Germinal center (tissue), 1 donor: Measurements from ENCODE around the gene RLN1.
"Not testable (repeated sequence)": the region's sequence is repeated elsewhere in the genome, so short reads cannot be mapped to it uniquely, and the experiment has no call there.

Experiments used
- DNase-seq: peaks from one replicate; pipeline ENCODE4 v3.0.0; 2012; ENCODE audit warnings: mixed read lengths, low spot score

The RLN1 gene, protein sequence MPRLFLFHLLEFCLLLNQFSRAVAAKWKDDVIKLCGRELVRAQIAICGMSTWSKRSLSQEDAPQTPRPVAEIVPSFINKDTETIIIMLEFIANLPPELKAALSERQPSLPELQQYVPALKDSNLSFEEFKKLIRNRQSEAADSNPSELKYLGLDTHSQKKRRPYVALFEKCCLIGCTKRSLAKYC

DNA sequence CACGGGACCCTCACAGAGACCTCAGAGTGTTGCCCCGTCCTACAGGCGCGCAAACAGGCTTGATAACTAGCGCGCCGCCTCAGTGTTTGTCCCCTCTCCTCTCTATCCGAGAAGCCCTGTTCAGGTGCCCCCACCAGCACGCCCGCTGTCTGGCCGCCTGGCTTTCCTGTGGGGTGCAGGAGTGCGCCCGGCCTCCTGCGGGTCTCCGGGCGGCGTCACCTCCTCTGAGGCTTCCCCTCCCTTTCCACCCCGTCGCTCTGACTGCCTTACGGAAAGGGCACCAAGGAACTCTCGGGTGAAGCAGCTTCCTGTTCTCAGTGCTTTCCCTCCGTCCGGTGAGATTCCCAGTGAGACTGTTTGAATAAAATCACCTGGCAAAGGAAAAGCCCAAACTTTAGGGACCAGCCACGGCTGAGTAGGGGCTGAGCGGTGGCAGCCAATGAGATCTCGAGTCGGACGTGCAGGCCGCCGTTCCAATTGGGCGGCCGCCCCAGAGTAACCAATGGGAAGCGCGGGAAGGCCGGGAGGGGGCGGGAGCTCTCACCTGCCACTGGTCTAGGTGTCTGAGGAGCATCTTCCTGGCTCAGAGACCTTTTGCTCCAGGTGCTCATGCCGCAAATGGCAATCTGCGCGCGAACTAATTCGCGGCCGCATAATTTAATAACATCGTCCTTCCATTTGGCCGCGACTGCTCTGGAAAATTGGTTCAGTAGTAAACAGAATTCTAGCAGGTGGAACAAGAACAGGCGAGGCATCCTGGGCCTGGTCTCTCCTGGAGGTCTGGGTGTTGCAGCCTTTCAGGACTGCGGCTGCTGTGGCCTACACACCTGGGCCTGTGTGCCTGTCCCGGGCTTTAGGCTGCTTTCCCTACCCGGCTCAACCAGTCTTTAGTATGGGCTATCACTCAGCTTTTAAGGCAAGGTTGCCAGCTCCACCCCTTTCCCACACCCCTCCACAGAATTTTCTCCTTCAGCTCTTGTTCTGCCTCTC is at the start of gene RLN1:
Gene RLN1, minus strand, starts transcription at position 885 of the 990 bp plus-strand sequence. Its CDS starts 130 bp downstream, at position 755.
- peak; percentile 6 for DNase-seq

DNA sequence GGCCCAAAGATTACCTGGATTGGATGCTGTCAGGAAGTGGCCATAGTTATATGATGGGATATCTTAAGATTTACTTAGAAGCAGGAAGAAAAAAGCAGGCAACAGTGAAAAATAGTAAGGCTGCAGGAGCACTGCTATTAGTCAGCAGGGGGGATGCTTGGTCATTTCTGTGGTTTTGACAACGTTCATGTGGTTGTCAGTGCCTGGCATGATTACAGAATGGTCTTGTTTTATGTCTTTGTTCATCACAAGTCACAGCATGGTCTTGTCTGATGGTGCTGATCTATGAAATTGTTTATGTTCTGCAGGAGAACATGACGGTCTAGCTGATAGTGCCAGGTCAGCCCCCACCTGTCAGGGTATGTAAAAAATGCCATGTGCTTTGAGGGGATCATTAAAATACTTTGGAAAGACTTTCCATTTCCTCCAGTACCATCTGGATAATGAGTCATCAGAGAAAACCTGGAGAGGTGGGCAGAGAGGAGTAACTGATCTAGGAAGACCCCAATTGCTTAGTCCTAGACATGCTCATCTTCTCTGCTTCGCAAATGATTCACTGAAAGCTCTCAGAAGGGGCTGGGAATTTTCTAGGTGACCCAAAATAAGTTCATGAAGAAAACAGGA is 49.5 kb upstream of the RLN1 start:
- DNase-seq = no peak

DNA sequence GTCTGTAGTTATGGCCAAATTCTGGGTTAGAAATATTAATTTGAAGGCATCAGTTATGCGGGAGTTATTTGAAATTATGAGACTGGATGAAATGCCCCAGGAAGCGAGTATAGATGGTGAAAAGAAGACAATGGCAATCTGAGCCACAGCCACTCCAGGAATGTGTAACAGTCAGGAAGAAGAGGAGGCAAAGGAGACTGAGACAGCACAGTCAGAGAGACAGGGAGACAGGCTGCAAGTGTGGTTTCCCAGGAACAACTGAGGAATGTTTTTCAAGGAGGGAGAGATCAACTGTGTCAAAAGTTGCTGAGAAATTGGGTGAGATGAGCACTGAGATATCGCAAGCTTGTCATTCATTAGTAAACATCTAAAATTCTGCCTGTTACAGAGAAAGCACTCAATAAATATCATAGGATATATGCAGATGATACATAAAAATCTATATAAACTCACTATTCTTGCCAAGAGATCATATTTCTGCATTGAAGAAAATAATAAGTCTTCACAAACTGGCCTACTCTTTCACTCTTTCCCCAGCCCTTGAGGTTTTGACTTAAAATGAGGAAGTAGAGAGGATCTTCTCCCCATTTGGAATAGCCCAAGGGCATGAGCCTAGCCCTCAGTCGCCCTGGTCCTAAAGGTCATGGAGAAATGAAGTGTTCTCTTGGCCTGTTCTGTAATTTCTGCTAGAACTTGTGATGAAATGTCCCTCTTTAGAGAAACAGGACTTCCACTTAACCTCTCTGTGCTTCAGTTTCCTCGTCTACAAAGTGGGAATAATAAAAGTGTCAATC is 48.5 kb upstream of the RLN1 start:
- DNase-seq = no peak

DNA sequence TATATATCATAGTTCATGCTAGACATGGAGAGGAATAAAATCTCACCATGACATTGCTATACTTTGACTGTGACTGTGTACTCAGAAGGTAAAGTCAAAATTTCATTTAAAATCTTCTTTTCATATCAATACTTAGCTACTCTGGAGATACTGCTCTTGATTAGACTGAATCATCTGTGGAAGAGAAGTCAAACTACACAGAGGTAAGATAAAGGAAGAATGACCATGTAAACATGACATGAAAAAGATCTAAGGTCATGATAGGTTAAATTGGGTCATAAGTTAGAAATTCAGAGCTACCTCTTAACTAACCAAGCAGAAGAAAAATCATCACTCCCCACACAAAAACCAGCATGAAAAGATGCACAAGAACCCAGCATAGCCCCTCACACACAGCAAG is 44.8 kb upstream of the RLN1 start:
- no peak for DNase-seq

DNA sequence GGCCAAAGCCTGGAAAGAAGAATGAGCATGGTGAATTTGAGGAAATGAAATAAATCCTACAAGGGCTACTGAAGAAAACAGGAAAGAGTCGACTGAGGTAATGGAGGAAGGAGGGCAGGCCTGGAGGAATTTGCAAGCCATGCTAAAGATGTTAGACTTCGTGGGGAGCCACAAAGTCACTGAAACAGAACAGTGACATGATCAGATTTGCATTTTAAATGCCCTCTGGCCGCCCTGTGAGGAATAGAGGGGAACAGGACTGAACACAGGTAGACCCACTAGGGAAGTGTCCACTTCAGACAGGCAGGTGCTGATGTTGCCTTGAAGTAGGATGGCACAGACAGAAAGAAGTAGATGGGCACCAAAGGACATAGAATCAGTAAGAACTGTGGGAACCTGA is 42.8 kb upstream of the RLN1 start:
- no peak for DNase-seq

DNA sequence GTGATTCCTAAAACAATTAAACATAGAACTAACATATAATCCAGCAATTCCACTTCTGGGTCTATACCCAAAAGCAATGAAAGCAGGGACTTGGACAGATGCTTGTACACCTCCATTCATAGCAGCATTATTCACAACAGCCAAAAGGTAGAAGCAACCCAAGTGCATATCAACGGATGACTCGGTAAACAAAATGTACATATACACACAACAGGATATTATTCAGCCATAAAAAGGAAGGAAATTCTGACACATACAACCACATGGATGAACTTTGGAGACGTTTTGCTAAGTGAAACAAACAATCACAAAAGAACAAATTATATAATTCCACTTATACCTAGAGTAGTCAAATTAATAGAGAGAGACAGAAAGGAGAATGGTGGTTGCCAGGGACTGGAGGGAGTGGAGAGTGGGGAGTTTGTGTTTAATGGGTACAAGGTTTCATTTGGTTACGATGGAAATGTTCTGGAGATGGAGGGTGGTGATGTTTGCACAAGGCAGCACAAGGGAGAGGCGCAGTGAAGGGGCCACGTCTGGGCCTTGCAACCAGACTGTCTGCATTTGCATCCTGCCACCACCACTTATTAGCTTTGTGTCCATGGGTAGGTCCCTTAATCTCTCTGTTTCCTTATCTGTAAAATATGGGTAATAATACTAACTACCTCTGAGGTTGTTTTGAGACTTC is 36.3 kb upstream of the RLN1 start:
- no peak for DNase-seq

DNA sequence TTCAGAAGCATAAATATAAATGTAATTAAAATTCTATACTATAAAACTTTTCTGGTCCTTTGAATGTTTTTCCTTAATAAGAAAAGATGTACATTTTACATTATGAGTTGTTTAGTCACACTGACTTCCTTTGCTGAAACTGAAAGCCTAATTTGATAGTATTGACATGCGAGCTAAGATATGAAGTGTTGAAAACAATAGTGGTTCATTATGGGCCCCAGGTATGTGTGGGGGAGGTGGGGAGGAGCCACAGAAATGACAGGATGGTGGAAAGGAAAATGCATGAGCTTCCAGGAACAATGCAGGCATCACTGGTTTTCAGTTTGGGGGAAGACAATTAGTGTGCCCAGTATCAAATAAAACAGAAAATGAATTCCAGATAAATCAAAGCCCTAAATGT is 35.4 kb upstream of the RLN1 start:
- DNase-seq = no peak

DNA sequence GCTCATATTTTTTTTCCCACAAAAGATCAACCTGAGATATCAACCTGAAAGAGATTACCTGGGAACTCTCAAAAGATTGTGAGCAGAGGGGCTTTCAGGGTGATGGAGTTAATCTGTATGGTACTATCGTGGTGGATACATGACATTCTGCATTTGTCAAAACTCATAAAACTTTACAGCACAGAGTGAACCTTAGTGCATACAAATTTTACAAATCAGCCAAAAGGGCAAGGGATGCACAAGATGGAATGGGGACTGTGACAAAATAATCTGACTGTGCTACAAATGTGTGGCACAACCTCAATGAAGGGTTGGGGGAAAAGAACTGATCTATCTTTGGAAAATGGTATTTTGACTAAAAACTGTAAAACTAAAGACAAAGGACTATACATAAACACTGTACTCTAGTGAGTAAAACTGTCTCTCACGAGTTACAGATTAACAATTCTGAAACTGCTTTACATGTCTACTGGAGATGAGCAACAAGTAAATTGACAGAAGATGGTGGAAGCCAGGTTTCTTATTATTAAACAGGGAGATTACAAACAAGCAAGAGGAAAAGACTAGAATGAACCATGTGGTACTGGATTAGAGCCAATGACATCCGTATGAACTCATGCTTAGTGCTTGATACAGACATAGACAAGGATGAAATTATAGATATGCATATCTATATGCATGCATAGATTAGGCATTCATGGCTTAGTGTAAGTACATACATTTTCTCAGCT is 24.8 kb upstream of the RLN1 start:
- no peak for DNase-seq

DNA sequence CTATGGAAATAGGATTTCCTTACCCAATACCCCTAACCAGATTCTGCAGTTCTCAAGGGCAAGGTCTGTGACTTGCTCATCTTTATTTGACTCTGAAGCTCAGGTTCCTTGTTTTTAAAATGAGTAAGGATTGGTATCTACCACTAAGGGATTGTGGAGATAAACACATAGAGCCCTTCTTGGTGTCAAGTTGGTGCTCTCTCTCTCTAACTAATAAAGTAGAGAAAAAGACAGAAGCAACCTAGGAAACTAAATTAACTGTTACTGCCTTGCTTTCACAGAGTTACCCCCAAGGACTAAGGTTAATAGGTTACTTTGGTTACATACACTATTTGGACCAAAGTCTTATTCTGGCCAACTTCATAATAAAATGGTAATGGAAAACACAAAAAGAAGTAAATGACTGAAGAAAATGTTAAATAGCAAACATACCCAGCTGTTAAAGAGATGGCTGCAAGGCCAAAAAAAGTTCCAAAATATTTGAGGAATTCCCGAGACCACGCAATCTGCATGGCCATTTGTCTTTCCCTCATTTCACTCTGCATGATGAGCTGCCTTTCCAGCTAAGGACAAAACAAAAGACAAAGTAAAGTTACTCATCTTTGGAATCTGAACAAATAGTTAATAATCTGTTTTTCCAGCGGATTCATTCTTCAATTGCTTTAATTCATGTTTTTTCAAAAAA is 21.8 kb upstream of the RLN1 start:
- no peak for DNase-seq

DNA sequence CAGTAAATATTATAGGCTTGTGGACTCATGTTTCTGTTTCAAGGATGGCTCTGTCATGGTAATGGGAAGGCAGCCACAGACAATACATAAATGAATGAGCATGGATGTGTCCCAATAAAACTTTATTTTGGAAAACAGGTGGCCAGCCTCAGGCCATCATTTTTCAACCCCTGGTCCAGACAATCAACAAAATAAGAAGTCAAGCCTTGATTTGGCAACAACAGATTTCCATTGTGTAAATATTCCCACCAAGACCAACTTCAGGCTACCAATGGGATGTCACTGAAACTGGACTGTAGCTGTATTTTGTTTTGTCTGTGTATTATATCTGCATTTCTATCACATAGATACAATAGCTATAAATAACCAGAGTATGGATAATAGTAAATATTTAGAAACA is 20.7 kb upstream of the RLN1 start:
- DNase-seq = no peak

DNA sequence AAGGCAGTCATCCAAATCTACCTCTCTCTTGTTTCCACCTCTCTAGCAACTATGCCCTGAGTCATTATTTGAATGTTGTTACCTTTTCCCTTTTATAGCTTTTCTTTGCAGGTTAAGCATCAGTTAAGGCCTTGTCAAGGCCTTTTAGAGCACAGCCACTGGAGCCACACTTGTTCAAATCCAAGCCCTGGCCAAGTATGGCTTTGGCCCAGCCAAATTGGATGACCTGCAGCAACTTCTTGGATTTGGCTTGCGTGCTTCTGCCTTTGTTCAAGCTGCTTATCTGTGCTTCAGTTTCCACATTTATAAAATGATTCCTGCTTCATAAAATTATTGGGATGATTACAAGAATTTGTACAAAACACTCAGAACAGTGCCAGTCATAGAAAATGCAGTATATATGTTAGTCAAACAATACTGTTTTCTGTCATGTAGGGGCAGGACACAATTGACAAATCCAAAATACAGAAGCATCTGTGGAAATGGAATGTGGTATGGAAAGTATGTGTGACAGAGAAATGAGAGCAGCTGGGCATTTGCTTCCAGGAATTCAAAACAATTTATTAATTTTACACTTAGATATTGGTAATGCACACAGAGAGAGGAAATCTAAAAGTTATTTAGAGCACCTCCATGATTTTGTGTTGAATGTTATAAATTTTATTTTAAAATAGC is 17.9 kb upstream of the RLN1 start:
- DNase-seq = no peak

DNA sequence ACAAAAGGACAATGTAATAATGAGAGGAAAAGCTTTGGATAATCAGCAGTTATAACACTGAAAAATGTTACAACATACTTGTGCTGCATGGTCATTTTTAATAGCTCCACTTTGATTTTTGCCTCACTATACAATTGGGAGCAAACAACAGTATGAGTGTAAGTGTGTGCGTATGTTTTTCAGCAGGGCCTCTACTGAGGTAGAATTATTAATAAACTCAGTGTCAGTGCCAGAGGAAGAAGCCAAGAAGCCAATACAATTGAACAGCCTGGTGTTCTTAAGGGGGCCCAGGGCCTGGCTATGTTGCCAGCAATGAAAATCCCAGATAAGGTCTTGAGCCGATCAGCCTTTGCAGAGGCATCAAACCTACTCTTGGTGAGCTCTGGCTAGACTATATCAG is 16.1 kb upstream of the RLN1 start:
- no peak for DNase-seq

DNA sequence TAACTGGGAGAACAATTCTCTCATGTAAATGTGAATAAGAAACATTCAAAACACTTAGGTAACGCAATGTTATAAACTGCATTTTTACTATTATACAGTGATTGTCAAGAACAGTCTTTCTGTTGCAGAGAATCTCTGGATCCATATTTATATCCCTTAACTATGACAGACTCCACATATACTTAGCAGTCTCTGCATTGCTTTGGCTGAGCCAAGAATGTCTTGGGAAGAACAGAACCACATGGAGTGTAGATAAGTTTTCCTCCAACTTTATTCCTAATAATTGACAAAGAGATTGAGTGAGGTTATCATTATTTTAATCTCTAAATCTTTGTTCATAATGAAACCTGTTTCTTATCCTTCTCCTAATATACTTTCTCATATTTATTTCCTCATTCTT is 15.6 kb upstream of the RLN1 start:
- no peak for DNase-seq

DNA sequence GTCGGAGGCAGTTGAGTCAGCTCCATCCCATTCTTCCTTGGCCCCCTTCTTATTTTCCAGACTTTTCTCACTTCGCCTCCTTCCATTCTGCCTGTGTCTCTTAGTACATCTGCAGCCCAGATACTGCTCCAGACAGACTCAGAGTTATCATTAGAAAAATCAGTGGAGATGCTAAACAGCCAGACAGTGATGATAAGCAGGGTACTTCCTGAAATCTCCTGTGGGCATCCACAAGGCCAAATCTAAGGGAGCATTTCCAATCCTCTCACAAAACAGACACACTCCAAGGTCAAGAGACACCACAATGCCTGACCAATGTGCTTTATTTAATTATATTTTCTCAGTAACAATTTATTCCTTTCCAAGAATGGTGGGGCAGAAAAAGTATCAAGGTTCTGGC is 14.5 kb upstream of the RLN1 start:
- DNase-seq = no peak

DNA sequence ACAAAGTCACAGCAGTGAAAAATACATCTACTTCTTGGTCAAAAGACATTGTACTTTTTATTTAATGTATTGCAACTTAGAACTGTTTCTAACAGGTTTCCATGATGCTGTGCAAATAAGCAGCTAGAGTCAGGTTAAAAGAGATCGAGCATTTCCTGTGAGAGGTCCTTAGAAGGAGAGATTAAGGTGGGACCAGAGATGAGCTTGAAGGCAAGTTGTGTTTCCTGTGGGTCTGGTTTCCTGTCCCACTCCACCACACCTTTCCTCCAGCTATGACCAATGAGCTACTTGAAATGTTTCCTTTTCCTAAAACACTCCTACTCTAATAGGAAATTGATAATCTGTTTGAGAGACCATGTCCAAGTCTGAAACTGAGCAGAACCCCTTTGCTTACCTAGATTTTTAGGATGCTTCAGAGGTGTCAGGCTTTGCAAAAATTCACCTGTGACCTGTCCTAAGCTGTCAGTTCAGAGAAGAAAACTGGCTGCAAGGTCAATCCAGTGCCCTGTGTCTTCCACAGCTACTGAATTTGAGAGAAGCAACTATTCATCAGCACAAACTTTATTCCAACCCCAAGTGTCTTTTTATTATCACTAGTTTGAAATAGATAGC is 13.1 kb upstream of the RLN1 start:
- DNase-seq = no peak

DNA sequence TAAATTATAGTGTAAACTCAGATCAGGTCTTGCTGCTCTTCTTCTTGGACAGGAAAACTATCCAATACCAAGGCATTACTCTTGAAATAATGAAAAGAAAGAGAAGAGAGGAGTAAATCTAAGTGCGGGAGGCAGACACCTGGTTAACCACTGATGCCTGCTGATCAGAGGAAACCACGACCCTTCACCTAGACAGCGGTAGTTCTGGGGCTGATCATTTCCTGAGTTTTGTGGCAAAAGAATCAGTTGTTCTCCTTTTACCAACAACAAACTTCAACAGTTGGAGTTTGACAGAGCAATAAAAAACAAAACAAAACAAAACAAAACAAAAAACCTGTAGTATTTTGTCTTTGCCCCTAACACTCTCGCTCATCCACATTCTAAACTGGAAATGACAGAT is 3.0 kb downstream of the RLN1 start:
- no peak for DNase-seq

DNA sequence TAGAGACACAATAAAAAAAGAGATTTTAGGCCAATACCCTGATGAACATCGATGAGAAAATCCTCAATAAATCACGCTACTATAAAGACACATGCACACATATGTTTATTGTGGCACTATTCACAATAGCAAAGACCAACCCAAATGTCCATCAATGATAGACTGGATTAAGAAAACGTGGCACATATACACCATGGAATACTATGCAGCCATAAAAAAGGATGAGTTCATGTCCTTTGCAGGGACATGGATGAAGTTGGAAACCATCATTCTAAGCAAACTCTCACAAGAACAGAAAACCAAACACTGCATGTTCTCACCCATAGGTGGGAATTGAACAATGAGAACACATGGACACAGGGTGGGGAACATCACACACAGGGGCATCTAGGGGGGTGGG is 8.4 kb downstream of the RLN1 start:
- DNase-seq = not testable (repeated sequence)

DNA sequence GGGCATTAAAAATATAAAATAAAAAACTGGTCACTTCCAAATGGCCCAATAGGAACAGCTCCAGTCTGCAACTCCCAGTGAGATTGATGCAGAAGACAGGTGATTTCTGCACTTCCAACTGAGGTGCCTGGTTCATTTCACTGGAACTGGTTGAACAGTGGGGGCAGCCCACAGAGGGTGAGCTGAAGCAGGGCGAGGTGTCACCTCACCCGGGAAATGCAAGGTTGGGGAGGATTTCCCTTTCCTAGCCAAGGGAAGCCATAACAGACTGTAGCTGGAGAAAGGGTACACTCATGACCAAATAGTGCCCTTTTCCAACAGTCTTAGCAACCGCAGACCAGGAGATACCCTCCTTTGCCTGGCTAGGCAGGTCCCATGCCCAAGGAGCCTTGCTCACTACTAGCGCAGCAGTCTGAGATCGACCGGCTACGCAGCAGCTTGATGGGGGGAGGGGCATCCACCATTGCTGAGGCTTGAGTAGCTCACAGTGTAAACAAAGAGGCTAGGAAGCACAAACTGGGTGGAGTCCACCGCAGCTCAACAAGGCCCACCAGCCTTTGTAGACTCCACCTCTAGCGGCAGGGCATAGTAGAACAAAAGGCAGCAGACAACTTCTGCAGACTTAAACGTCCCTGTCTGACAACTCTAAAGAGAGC is 12.7 kb downstream of the RLN1 start:
- DNase-seq = no peak

DNA sequence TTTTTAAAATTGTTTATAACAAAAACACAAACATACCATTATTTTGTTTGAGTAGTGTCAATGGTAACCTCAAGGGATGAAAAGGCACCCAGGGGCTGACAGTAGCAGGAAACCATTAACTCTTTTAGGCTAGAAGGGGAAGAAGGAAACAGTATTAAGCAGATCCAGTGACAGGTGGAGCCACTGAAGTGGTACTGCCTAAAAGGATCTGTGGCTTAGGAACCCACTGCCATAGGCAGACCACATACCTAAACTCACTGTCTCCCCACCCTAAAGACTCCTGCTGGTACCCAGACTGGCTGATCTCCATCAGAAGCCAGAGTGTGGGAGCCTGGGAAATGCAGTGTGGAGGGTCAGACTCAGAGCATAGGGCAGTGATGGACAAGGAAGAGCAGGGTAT is 13.5 kb downstream of the RLN1 start:
- no peak for DNase-seq
